NOMO-1 (cell line): ENCODE data around the gene SPDYE17.
"Not testable (repeated sequence)": the region's sequence is repeated elsewhere in the genome, so short reads cannot be mapped to it uniquely, and the experiment has no call there.

Experiments
- DNase-seq, 2 experiments: peaks; one replicate each; lab custom pipeline; 2025; ENCODE audit not compliant: unreplicated experiment in 2 of 2; lab: John Stamatoyannopoulos, UW

The SPDYE17 gene, protein sequence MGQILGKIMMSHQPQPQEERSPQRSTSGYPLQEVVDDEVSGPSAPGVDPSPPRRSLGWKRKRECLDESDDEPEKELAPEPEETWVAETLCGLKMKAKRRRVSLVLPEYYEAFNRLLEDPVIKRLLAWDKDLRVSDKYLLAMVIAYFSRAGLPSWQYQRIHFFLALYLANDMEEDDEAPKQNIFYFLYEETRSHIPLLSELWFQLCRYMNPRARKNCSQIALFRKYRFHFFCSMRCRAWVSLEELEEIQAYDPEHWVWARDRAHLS

DNA sequence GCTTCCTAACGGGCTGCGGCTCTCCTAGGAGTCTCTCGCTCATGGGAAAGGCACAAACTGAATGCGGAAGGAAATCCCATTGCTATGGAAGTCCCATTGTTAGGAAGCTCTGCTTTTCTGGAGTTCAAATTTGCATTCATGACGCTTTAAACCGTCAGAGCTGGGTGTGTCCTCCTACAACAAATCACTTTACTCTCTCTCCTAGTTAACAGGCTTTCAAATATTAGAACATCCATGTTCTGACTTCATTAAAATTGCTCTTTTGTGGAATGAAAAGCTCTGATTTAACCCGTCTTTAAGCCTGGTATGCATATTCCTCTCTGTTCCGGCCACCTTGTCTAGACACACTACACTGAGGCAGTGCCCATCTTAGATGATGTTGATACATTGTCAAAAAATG, at the start of gene SPDYE17:
SPDYE17 (minus strand) TSS at position 101 of the 400 bp plus-strand sequence. CDS start 1,791 bp downstream, outside the sequence.
- not testable (repeated sequence) for DNase-seq

DNA sequence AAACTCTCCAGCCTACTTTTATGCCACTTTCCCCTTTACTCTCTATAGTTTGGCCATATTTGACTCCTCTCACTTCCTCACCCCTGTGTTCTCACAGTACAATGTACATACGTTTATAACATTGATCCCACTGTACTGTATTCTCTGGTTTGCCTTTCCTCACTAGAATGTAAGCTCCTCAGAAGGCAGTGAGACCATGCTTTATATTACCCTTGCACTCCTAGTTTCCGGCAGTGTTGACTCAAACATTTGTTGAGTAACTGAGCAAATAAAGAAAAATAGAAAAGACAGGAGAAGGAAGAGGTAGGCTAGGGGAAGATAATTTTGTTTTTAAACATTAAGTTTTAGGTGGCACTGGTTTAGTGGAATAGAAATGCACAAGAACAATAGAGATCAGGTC, 48.1 kb upstream of the SPDYE17 start:
- not testable (repeated sequence) for DNase-seq

DNA sequence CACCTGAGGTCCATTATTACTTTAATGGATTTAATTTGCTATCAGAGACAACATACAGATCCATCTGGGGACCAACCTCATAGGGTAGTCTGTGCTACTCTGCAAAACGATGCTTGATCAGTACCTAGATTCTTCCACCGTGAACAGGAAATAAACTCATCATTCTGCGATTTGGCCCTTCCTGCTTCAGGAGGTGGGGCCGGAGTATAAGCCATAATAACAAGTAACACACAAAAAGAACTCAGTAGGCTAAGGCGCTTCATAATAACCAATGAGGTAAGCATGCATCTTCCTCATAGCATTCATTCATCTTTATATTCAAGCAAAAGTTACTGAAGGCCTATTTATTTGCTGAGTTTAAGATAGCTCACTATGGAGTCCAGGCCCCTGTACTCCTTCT, 47.5 kb upstream of the SPDYE17 start:
- not testable (repeated sequence) for DNase-seq

DNA sequence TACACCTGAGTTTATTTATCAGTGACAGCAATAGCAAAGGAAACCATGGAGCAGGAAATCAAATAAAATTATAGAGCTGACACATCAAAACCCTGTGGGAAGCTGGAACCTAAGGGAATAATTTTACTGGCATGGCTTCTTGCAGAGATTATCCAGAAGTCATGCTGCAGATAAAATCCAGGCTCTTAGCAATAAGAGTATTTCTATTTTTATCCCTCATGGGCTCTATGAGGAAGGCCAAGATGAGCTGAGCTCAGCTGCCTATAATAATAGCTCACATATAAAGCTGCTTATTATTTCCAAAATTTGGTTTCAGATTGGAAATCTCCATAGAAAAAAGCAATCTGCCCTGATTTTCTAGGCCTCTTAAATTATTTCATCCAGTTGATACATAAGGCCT, 47.0 kb upstream of the SPDYE17 start:
- DNase-seq, result not testable (repeated sequence)

DNA sequence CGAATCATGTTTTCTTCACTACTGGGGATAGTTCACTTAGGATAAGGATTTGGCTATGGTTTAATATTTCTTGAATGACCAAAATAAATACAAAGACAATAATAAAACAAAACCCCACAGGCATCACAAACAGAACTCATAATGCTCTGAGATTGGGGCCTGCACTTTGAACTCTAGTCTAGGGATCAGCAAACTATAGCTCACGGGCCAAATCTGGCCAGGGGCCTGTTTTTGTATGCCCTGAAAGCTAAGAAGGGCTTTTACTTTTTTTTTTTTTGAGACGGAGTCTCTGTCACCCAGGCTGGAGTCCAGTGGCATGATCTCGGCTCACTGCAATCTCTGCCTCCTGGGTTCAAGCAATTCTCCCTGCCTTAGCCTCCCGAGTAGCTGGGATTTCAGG, 44.9 kb upstream of the SPDYE17 start:
- DNase-seq, result not testable (repeated sequence)

DNA sequence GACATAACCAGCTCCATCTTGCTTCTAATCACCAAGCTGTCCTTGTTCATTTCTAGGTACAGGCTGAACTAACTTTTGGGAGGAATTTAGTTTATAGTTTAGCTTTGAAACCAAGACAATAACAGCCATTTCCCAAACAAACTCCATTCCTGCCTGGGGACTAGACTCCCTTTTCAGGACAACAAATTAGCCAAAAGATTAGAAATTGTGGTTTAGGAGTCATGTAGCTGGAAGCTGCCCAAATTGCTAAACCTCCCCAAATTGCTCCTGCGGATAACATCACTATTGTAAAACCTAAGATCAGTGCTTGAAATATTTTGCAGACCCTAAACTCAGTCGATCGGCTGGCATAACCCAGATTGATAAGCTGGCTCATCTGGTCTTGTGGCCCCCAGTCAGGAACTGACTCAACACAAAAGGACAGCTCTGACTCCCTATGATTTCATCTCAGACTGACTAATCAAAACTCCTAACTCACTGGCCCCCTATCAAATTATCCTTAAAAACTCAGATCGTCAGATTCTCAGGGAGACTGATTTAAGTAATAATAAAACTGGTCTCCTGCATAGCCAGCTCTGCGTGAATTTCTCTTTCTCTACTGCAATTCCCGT, 42.7 kb upstream of the SPDYE17 start:
- DNase-seq, result not testable (repeated sequence)

DNA sequence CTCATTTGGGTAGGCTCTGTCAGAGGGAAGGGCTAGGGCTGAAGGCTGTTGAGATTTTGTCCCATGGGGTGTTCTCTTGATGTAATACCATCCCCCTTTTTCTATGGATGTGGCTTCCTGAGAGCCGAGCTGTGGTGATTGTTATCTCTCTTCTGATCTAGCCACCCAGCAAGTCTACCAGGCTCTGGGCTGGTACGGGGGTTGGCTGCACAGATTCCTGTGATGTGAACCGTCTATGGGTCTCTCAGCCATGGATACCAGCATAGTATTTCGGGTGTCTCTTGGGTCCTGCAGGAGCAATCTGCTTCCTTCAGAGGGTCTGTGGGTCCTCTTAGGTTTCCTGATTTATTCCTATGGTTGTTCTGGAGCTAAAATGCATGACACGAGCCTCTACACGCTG, 38.9 kb upstream of the SPDYE17 start:
- DNase-seq, result not testable (repeated sequence)

DNA sequence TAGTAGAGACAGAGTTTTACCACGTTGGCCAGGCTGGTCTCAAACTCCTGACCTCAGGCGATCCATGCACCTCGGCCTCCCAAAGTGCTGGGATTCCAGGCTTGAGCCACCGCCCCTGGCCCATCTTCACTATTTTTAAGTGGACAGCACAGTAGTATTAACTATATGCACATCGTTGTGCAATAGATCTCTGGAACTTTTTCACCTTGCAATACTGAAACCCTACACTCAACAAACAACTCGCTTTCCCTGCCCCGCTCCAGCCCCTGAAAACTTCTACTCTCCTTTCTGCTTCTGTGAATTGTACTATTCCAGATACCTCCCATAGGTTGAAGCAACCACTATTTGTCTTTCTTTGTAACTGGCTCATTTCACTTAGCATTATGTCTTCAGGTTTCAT, 33.7 kb upstream of the SPDYE17 start:
- not testable (repeated sequence) for DNase-seq

DNA sequence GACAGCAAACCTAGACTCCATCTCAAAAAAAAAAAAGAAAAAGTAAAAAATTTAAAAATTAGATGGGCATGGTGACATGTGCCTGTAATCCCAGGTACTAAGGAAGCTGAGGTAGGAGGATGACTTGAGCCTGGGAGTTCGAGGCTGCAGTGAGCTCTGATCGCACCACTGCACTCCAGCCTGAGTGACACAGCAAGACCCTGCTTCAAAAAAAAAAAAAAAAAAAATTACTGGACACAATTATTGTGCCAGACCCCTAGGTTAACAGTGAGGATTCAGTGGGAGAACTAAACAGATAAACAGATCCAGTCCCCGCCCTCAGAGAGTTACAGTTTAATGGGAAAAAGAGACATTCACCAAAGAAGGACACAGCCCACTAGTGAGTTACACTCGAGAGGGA, 31.6 kb upstream of the SPDYE17 start:
- DNase-seq, result not testable (repeated sequence)

DNA sequence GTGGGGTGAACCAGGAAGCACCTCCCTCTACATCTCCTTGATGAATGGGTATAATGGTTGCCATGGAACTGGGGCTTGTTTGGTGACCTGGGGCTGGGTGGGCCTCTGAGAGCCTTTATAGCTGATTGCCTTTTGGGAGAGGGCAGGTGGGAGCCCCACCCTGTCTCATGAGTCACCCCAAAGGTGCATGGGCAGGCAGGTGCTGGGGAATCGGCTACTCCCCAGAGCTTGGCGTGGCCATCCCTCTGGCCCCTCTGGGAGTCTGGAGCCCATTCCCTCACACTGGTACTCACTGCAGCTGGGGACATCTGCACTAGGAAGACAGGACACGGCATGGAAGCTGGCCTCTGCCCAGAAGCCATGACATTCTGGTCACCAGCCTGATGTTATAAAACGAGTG, 30.4 kb upstream of the SPDYE17 start, which contains the start of gene SPDYE18:
SPDYE18 (minus strand) TSS at position 2 of the 400 bp plus-strand sequence. CDS start 2,046 bp downstream, outside the sequence.
- DNase-seq, result not testable (repeated sequence)

DNA sequence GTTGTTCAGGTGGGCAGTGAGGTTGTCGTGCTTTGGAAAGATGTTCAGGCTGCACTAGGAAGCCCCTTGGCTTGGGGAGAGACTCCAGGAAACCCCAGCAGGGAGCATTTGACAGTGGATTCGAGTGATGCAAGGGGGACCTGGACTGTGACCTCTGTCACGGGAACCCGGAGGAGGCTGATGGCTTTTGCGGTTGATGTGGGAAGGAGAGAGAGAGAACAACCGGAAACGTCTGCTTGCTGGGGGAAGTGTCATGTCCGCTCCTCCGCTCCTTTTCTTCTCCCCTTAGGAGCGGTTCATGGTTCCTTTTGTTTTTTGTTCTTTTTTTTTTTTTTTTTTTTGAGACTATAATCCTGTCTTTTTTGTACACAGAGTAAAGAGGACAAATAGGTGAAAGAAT, 5.8 kb downstream of the SPDYE17 start:
- DNase-seq, result not testable (repeated sequence)

DNA sequence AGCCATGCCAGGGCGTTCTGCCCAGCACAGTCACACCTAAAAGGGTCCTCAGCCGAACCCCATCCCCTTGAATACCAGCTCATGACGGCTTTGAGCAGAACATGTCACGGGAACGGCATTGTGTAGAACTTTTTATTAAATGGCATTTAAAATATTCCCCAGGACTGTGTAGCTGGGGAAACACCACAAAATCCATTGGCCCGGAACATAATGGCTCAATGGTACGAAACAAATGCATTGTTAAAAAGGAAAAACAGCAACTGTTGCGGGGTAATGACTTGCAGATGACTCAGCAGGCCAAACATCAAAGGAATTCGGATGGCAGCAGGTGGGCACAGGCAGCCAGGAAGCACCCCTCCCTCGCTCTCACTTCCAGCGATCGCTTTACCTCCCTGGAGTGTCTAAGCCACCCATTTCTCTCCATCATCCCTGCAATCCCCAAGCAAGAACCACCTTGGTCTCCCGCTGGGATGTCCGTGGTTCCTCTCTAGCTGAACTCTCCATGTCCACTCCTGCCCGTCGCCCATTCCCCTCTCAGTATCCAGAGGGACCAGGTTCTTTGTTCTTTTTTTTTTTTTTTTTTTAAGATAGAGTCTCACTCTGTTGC, 22.0 kb downstream of the SPDYE17 start:
- DNase-seq, result not testable (repeated sequence)

DNA sequence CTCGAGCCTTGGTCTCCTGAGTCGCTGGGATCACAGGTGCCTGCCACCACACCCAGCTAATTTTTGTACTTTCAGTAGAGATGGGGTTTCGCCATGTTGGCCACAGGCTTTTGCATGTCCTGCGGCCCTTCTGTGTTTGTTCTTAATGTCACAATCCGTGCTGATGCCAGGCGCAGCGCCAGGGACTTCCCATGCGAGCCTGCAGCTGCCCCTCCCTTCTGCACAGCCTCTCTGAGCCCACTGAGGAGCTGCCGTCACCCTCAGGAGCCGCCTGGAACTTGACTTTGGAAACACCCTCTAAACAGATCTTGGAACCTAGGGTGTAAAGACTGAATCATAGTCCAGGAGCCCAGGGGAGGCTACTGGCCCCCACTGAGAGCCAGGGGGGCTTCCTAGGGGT, 24.2 kb downstream of the SPDYE17 start:
- not testable (repeated sequence) for DNase-seq

DNA sequence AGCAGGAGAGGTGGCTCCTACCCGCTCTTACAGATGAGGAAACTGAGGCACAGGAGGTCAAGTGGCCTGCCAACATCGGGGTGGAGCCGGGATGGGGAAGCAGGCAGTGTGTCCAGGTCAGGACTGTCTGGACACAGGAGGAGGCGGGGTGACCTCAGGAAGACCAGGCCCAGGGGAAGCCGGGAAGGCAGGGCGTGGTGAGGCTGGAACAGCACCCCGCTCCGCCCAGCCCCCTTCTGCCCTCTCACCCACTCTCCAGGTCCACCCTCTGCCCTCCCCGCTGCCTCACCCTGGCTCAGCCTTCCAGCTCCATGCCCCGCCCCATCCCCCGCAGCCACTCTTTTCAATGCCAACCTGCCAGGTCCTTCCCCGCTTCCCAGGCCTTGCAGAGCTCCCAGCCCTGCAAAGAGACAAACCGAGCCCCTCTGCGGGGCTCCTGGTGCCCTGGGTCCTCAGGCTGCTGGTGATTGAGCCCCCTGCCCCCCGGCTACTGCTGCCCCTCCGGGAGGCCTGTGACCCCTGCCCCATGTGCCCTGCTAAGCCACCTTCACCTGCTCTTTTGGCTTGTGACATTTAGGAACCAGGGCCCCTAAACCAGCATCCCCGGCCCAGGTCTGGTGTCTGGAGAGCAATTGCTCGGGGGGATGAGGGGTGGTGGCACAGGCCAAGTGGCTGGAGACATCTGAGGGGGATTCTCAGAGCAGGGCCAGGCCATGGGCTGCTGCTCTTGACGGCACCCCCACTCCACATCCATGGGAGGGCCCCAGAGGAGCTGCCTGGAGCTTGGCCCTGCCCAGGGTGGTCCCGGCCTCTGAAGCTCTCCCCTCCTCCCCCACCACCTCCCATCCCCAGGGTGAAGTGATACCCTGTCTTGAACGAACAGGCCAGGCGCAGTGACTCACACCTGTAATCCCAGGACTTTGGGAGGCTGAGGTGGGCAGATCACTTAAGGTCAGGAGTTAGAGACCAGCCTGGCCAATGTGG, 25.7 kb downstream of the SPDYE17 start:
- not testable (repeated sequence) for DNase-seq

DNA sequence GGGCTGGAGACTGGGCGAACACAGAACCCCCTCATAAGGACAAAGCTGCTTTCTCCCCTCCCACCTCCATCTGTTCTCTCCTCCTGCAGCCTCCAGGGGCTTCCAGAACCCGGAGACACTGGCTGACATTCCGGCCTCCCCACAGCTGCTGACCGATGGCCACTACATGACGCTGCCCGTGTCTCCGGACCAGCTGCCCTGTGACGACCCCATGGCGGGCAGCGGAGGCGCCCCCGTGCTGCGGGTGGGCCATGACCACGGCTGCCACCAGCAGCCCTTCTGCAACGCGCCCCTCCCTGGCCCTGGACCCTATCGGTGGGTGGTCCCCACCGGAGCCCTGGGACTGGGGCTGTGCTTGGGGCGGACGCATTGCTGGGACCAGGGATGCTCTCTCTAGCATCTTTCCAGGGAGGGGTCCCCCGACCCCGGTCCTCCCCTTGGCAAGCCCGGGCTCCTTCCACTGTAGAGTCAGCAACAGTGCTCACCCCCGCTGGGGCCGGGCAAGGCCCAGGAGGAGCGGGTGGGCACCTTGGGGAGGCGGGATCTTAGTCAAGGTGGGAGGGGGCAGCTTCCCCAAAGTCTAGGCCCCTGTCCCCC, 26.6 kb downstream of the SPDYE17 start:
- not testable (repeated sequence) for DNase-seq

DNA sequence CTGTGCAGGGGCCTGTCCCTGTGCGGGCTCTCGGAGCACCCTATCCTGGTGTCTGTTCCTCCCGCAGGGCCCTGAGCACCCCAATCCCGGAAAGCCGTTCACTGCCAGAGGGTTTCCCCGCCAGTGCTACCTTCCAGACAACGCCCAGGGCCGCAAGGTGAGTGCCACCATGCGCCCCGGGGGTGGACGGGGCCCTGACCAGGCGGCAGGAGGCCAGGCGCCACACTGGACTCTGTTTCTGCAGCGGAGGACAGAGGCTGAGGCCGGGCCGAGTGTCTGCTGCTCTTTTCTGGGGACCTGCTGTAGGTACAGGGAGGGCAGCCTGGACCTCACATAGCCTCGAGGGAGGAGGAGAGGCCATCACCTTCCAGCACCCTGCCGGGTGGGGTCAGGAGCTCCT, 28.0 kb downstream of the SPDYE17 start:
- not testable (repeated sequence) for DNase-seq

DNA sequence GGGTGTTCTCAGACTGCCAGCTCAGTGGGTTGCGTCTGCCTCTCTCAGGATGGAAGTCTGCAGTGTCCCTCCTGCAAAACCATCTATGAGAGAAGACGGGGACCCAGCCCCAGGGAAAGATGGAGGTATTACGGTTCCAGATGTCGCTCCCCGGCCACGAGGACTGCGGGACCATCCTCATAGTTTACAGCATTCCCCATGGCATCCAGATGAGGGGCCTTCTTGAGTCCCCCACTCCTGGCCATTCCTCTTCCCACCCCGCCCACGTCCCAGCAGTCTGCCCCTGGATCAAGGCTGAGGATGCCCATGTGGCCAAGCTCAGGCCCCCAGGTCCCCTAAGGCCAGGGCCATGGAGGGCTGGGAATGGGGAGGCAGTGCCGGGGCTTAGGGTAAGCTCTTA, 28.9 kb downstream of the SPDYE17 start:
- not testable (repeated sequence) for DNase-seq

DNA sequence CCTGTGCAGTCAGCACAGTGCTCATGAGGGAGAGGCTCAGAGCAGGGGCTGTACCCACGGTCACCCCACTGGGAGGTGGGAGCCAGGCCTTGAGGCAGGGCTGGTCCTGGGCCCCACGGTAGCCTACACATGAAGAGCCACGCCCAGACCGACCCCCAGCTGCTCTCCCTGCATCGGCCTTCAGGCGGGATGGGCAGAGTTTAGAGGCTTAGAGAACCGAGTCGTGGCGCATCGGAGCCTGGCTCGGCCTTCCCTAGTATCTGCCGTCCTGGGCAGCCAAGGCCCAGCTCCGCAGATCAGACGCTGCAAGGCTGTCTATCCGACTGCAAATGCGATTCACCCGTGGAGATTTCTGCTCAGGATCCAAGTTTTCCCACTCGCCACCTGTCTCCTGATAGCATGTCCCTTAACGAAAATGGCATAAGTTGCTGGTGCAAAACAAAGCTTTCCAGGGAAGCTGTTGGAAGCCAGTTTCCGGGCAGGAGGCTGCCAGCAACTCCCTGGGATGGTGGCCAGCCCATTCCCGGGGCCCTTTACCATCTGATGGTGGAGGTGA, 29.4 kb downstream of the SPDYE17 start:
- not testable (repeated sequence) for DNase-seq

DNA sequence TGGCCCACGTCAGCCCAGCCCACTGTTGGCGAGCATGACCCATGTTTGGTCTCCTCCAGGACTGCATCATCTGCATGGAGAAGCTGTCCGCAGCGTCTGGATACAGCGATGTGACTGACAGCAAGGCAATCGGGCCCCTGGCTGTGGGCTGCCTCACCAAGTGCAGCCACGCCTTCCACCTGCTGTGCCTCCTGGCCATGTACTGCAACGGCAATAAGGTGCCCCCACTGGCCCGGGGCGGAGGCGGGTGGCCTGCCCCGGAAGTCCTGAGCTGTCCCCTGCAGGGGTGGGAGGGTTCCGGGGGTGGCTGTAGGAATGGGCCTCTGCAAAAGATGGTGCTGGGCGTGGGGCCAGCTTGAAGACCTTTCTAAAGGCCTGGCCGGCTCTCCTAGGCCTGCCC, 30.1 kb downstream of the SPDYE17 start:
- DNase-seq, result not testable (repeated sequence)
